Activated CD4-positive, alpha-beta T cell treated with anti-CD3 and anti-CD28 coated beads for 1 hour (primary cell): ENCODE data around the gene MAPK13.

Experiments
- DNase-seq: peaks from one replicate; pipeline ENCODE4 v3.0.0-alpha.2; 2020

MAPK13 gene

GRCh38 chr6:36160147-36160760, 29.9 kb downstream of the MAPK13 start:
- DNase-seq, result no peak

GRCh38 chr6:36169023-36170007, 39.0 kb downstream of the MAPK13 start:
- no peak for DNase-seq

DNA sequence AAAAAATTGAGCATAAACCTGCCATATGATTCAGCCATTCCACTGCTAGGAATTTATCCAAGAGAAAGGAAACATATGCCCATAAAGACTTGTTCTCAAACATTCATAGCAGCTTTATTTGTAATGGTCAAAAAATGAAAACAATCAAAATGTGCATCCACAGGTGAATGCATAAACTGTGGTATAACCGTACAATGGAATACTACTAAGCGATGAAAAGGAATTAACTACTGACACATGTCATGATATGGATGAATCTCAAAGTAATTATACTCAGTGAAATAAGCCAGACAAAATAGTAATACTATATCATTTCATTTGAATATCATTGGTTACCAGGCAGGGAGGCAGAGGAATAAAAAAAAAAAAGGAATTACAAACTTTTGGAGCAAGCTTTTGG, 40.4 kb downstream of the MAPK13 start:
- no peak for DNase-seq

- DNase-seq, result no peak
Observed at GRCh38 chr6:36171573-36171972, 41.3 kb downstream of the MAPK13 start.

GRCh38 chr6:36177166-36177565, 46.9 kb downstream of the MAPK13 start:
- no peak for DNase-seq

DNA sequence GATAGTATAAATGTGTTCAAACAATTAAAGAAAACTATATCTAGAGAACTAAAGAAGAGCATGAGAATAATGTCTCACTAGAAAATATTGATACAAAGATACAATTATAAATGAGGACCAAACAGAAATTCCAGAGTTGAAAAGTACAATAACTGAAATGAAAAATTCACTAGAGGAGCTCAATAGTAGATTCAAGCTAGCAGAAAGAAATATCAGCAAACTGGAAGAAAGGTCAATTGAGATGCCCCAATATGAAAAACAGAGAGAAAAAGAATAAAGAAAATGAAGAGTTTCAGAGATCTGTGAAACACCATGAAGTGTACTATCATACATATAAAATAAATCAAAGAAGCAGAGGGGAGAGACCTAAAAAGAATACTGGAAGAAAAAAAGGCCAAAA, 48.2 kb downstream of the MAPK13 start:
- no peak for DNase-seq

DNA sequence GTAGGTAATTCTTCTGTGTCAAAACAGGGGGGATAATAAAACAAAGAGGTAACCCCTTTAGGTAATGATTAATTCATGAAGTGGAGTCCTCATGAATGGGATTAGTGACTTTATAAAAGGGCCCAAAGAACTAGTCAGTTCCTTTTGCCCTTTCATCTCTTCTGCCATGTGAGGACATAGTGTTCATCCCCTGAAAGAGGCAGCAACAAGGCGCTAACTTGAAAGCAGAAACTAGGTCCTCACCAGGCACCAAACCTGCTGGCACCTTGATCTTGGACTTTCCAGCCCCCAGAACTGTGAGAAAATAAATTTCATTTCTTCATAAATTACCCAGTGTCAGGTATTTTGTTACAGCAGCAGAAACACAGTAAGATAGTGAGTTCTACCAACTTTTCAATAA, 49.8 kb downstream of the MAPK13 start:
- no peak for DNase-seq

GRCh38 chr6:36184311-36184710, 54.0 kb downstream of the MAPK13 start:
- no peak for DNase-seq

- no peak for DNase-seq
Observed at GRCh38 chr6:36186199-36186598, 55.9 kb downstream of the MAPK13 start.

DNA sequence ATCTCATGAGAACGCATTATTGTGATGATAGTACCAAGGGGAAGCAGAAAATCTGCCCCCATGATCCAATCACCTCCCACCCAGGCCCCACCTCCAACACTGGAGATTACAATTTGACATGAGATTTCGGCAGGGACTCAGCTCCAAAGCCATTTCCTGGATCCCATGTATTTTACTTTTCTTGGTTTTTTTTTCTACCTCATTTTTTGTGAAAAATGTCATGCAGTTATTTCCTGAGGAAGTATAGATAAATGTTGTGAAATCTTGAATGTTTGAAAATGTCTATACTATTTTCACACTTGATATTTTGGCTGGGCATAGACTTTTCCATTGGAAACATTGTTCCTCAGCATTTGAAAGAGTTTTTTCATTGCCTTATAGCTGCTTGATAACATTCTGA, 57.1 kb downstream of the MAPK13 start:
- no peak for DNase-seq
